WERI-Rb-1 (cell line): ENCODE data around the gene DNAH1.

Source experiments
- DNase-seq: peaks from one replicate; pipeline ENCODE4 v3.0.0-alpha.2; 2020
- H3K27ac ChIP-seq: fragments of 250-450 bp; sonication (Bioruptor Pico); 2 replicates; pipeline ENCODE4 v1.5.1; 2020; ENCODE audit warnings: mild to moderate bottlenecking, moderate library complexity
- H3K27me3 ChIP-seq: fragments of 250-450 bp; sonication (Bioruptor Pico); 2 replicates; pipeline ENCODE4 v1.5.1; 2021; ENCODE audit warnings: mild to moderate bottlenecking, low read depth, moderate library complexity; ENCODE audit not compliant: insufficient read depth, severe bottlenecking
- H3K36me3 ChIP-seq: fragments of 250-450 bp; sonication (Bioruptor Pico); 2 replicates; pipeline ENCODE4 v1.5.1; 2020; ENCODE audit warnings: mild to moderate bottlenecking, moderate library complexity
- H3K4me3 ChIP-seq: 2 replicates; pipeline ENCODE4 v1.5.1; 2011; ENCODE audit warnings: low read depth, mild to moderate bottlenecking, control low read depth, low read length
- H3K9me3 ChIP-seq: fragments of 250-450 bp; sonication (Bioruptor Pico); 2 replicates; pipeline ENCODE4 v1.5.1; 2021; ENCODE audit warnings: mild to moderate bottlenecking, moderate library complexity; ENCODE audit not compliant: severe bottlenecking
- CTCF ChIP-seq: IDR thresholded peaks from 2 replicates; pipeline ENCODE4 v1.5.1; 2011; ENCODE audit warnings: low read depth, mild to moderate bottlenecking, control low read depth, inconsistent platforms, low read length

The DNAH1 gene

GRCh38 chr3:52341123-52341522 is 25.0 kb downstream of the DNAH1 start:
- no peaks in the 10 kb centered on the region for H3K36me3 ChIP-seq
- no peak for DNase-seq

GRCh38 chr3:52343946-52344600 is 28.0 kb downstream of the DNAH1 start:
- no peak for TF ChIP-seq CTCF
- Histone ChIP-seq H3K27ac (no peak overlapping the region), H3K4me3 (no peak overlapping the region), H3K9me3 (no peaks in the 10 kb centered on the region), H3K27me3 (no peaks in the 10 kb centered on the region), H3K36me3 (no peaks in the 10 kb centered on the region)
- no peak for DNase-seq

More at GRCh38 chr3:52341123-52341522, 25.0 kb downstream of the DNAH1 start:
- Histone ChIP-seq H3K27ac (no peak overlapping the region), H3K9me3 (no peaks in the 10 kb centered on the region), H3K27me3 (no peaks in the 10 kb centered on the region), H3K4me3 (no peak overlapping the region)
- no peak for TF ChIP-seq CTCF

GRCh38 chr3:52345521-52346109 is 29.5 kb downstream of the DNAH1 start:
- H3K36me3 ChIP-seq, result no peaks in the 10 kb centered on the region
- H3K9me3 ChIP-seq, result no peaks in the 10 kb centered on the region
- H3K27ac ChIP-seq, result no peak overlapping the region
- H3K4me3 ChIP-seq, result no peak overlapping the region
- no peak for TF ChIP-seq CTCF
- H3K27me3 ChIP-seq, result no peaks in the 10 kb centered on the region
- DNase-seq, result no peak

GRCh38 chr3:52346623-52347530 is 30.8 kb downstream of the DNAH1 start:
- no peak for DNase-seq
- H3K27me3 ChIP-seq, result no peaks in the 10 kb centered on the region
- H3K36me3 ChIP-seq, result no peaks in the 10 kb centered on the region
- peak overlapping the region; percentile 47 for H3K27ac ChIP-seq
- no peaks in the 10 kb centered on the region for H3K9me3 ChIP-seq
- H3K4me3 ChIP-seq, result no peak overlapping the region
- TF ChIP-seq CTCF, result no peak

- no peaks in the 10 kb centered on the region for H3K27me3 ChIP-seq
- H3K36me3 ChIP-seq, result no peaks in the 10 kb centered on the region
- H3K27ac ChIP-seq, result peak overlapping the region; percentile 47
- peak; percentile 68 for DNase-seq
- TF ChIP-seq CTCF, result no peak
- H3K9me3 ChIP-seq, result no peaks in the 10 kb centered on the region
- H3K4me3 ChIP-seq, result no peak overlapping the region
Observed at GRCh38 chr3:52347716-52348635, 31.9 kb downstream of the DNAH1 start.
